Natural killer cell treated with Interleukin-12 subunit alpha and Interleukin-12 subunit beta and Interleukin-15 and Interleukin-18, amount 100 ng/mL, for 72 hours (primary cell): ENCODE measurements around the gene FBXO38. TPM values are rescaled to one million over a fixed set of nuclear protein-coding genes. Genes with fewer than 3 reads are reported as not detected.

Experiments used
- ATAC-seq, 2 donors: fragments of 150-1000 bp; cut with Tn5 transposase in 1 of 2; sonication (Bioruptor Pico), chemical (Tn5 transposase) in 1 of 2; 2 replicates each; pipeline ENCODE4 v1.10.0; 2021
- DNase-seq: peaks from one replicate; pipeline ENCODE4 v3.0.0; 2022; ENCODE audit warnings: low spot score
- H3K27ac Mint-ChIP-seq, 2 donors: 1 replicate in 1 of 2; 2 replicates in 1 of 2; pipeline ENCODE4 v1.8.0; 2022; ENCODE audit warnings: mixed read lengths in 2 of 2, mild to moderate bottlenecking in 1 of 2, moderate library complexity in 1 of 2
- H3K27me3 Mint-ChIP-seq, 2 donors: 1 replicate in 1 of 2; 2 replicates in 1 of 2; pipeline ENCODE4 v1.8.0; 2022; ENCODE audit warnings: mixed read lengths in 2 of 2
- H3K36me3 Mint-ChIP-seq: one replicate; pipeline ENCODE4 v1.8.0; 2022; ENCODE audit warnings: mixed read lengths
- H3K4me1 Mint-ChIP-seq, 2 donors: 1 replicate in 1 of 2; 2 replicates in 1 of 2; pipeline ENCODE4 v1.8.0; 2022; ENCODE audit warnings: low read depth in 2 of 2, mixed read lengths in 2 of 2, mild to moderate bottlenecking in 1 of 2
- H3K4me3 Mint-ChIP-seq: one replicate; pipeline ENCODE4 v1.8.0; 2022; ENCODE audit warnings: mixed read lengths
- H3K9me3 Mint-ChIP-seq: 2 replicates; pipeline ENCODE4 v1.8.0; 2022; ENCODE audit warnings: mixed read lengths
- total RNA-seq, 2 donors: library from RNA; stranded (reverse); gene quantifications; one replicate each; pipeline ENCODE4 v1.2.3, GENCODE V29; 2022

The FBXO38 gene
- total RNA-seq, 2 donors from 2014 or later: 58.2 to 65.7 TPM

DNA sequence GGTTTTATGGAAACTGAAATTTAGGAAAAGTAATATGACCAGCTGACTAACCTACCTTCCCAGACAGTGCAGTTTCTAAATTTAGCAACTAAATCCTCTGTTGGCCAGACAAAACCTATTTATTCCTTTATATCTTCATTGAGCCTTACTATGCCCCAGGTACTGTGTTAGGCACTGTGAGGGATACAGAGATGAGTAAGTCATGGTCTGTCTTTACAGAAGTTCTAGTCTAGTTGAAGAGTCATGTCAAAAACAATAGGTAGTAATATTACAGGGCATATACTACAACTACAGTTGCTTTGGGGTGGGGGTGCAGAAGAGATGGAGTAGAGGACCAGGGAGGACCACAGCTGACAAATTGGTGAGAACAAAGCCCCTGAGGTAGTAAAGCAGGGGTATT lies 42.8 kb downstream of the FBXO38 start:
- no peaks in the 10 kb centered on the region for H3K27me3 Mint-ChIP-seq
- peaks cover 60% of the 10 kb centered on the region for H3K36me3 Mint-ChIP-seq
- no peak overlapping the region for H3K27ac Mint-ChIP-seq
- DNase-seq (no peak), ATAC-seq (no peak)
- H3K9me3 Mint-ChIP-seq: no peaks in the 10 kb centered on the region
- H3K4me1 Mint-ChIP-seq: peaks cover 11 to 12% of the 10 kb centered on the region in 2 donors
- H3K4me3 Mint-ChIP-seq: no peak overlapping the region

DNA sequence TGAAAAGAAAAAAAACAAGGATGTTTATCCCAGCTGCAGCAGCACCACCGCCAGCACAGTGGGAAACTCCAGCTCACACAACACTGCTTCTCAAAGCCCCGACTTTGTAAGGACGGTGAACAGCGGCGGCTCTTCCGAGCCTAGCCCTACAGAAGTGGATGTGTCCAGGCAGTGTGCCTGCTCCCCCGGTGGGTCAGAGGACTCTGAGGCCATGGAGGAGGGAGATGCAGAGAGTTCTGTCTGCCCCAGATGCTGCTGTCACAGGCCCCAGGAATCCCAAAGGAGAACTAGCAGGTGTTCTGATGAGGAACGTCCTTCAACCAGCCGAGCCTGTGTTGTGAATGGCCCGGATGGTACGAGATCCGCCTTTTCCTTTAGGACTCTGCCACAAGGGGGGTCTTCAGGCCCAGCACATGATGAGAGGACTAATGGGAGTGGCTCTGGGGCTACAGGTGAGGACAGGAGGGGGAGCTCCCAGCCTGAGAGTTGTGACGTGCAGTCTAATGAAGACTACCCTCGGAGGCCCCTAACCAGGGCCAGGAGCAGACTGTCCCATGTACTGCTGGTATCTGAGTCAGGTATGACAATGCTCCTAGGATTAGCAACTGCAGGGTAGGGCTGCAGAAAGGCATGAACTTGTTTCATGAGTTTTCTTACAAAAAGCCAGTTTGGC lies 43.7 kb downstream of the FBXO38 start:
- ATAC-seq: no peak
- Mint-ChIP-seq H3K27ac (no peak overlapping the region), H3K4me1 (peaks cover 9 to 11% of the 10 kb centered on the region in 2 donors), H3K4me3 (no peak overlapping the region), H3K9me3 (no peaks in the 10 kb centered on the region), H3K36me3 (peaks cover 51% of the 10 kb centered on the region), H3K27me3 (no peaks in the 10 kb centered on the region)
- no peak for DNase-seq

GRCh38 chr5:148428848-148429247 lies 45.1 kb downstream of the FBXO38 start:
- H3K9me3 Mint-ChIP-seq: no peaks in the 10 kb centered on the region
- no peak overlapping the region for H3K4me3 Mint-ChIP-seq
- no peaks in the 10 kb centered on the region for H3K27me3 Mint-ChIP-seq
- H3K27ac Mint-ChIP-seq: no peak overlapping the region
- no peak for ATAC-seq
- peaks cover 6 to 11% of the 10 kb centered on the region in 2 donors for H3K4me1 Mint-ChIP-seq
- H3K36me3 Mint-ChIP-seq: peaks cover 55% of the 10 kb centered on the region
- no peak for DNase-seq

- Mint-ChIP-seq H3K27ac (no peak overlapping the region), H3K4me1 (peaks cover 3 to 11% of the 10 kb centered on the region in 2 donors), H3K4me3 (no peak overlapping the region), H3K9me3 (no peaks in the 10 kb centered on the region), H3K36me3 (peaks cover 22% of the 10 kb centered on the region), H3K27me3 (no peaks in the 10 kb centered on the region)
- ATAC-seq (no peak), DNase-seq (no peak)
Observed at GRCh38 chr5:148433826-148434225, 50.1 kb downstream of the FBXO38 start.

GRCh38 chr5:148436029-148436428 lies 52.3 kb downstream of the FBXO38 start:
- Mint-ChIP-seq H3K36me3 (peaks cover 19% of the 10 kb centered on the region), H3K9me3 (no peaks in the 10 kb centered on the region), H3K4me1 (peaks cover under 1 to 1% of the 10 kb centered on the region in 2 donors), H3K4me3 (no peak overlapping the region), H3K27ac (no peak overlapping the region), H3K27me3 (no peaks in the 10 kb centered on the region)
- ATAC-seq: no peak
- DNase-seq: no peak

GRCh38 chr5:148437249-148437648 lies 53.5 kb downstream of the FBXO38 start:
- Mint-ChIP-seq H3K27me3 (no peaks in the 10 kb centered on the region), H3K9me3 (no peaks in the 10 kb centered on the region), H3K4me3 (no peak overlapping the region), H3K4me1 (no peaks in the 10 kb centered on the region), H3K36me3 (peaks cover 19% of the 10 kb centered on the region), H3K27ac (peak overlapping the region in 1 of 2 donors; percentile 69)
- DNase-seq: no peak
- ATAC-seq: no peak

GRCh38 chr5:148438933-148439332 lies 55.2 kb downstream of the FBXO38 start:
- H3K4me1 Mint-ChIP-seq: no peaks in the 10 kb centered on the region
- H3K4me3 Mint-ChIP-seq: no peak overlapping the region
- H3K9me3 Mint-ChIP-seq: no peaks in the 10 kb centered on the region
- H3K36me3 Mint-ChIP-seq: peaks cover 5% of the 10 kb centered on the region
- H3K27me3 Mint-ChIP-seq: no peaks in the 10 kb centered on the region
- no peak overlapping the region for H3K27ac Mint-ChIP-seq
- DNase-seq: no peak
- no peak for ATAC-seq

DNA sequence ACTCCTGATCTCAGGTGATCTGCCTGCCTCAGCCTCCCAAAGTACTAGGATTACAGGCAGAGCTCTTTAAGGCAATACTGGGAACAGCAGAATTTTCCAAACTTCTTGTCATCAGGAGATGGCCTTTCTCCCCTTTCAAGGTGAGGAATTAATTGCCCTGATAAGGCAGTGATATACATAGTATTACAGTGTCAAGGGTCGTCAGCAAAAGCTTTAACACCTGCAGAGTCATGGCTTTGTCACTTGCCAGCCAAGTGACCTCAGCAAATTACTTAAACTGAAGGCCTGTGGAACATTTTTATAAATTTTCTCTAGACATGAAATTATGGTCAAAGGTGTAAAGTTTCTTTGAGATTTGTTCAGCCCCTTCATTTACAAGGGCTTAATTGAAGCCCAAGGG lies 59.5 kb downstream of the FBXO38 start:
- no peak overlapping the region for H3K4me3 Mint-ChIP-seq
- DNase-seq (no peak), ATAC-seq (no peak)
- H3K27ac Mint-ChIP-seq: no peak overlapping the region
- H3K4me1 Mint-ChIP-seq: no peaks in the 10 kb centered on the region
- no peaks in the 10 kb centered on the region for H3K9me3 Mint-ChIP-seq
- no peaks in the 10 kb centered on the region for H3K27me3 Mint-ChIP-seq
- peaks cover 5% of the 10 kb centered on the region for H3K36me3 Mint-ChIP-seq

DNA sequence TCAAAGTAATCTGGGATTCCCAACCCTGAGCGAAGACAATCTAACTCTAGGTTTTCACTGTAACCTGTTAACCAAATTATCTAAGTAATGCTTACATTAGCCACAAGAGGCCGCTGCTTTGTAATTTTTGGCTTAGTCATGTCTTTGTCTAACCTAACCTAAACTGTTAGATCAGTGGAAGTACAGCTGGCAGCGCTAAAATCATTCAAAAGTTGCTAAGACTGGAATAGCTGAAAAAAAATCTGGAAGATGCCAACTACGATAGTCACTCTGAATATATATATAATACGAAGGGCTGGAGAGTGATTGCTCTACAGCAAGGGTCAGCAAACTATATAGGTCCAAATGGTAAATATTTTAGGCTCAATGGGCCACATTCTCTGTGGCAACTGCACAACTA lies 60.2 kb downstream of the FBXO38 start:
- peak; percentile 61 for DNase-seq
- Mint-ChIP-seq H3K27me3 (no peaks in the 10 kb centered on the region), H3K4me3 (no peak overlapping the region), H3K9me3 (no peaks in the 10 kb centered on the region), H3K36me3 (peaks cover 5% of the 10 kb centered on the region), H3K4me1 (no peaks in the 10 kb centered on the region), H3K27ac (no peak overlapping the region)
- ATAC-seq: peak in 1 of 2 donors; percentile 65

- H3K36me3 Mint-ChIP-seq: no peaks in the 10 kb centered on the region
- H3K27me3 Mint-ChIP-seq: no peaks in the 10 kb centered on the region
Observed at GRCh38 chr5:148445578-148445977, 61.8 kb downstream of the FBXO38 start.

DNA sequence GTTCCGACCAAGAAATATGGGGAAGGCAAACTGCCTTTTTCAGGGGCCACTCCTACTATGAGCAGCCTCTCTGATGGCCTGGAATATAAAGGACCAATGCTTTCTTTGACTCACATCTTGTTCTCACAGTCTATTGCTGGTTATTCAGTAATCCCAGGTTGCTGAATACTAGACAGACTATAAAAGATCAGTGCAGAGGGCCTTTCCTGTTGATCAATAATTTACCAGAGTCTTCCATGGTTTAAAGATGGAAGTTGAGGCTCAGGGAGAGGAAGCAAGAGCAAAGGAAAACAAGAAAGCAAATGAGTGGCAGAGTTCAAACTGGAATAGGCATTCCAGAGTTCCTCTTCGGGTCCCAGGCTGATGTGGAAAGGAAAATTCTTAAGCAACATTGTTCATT lies 62.9 kb downstream of the FBXO38 start:
- ATAC-seq: no peak
- no peak overlapping the region for H3K27ac Mint-ChIP-seq

More at GRCh38 chr5:148445578-148445977, 61.8 kb downstream of the FBXO38 start:
- ATAC-seq: no peak
- H3K9me3 Mint-ChIP-seq: no peaks in the 10 kb centered on the region
- H3K4me1 Mint-ChIP-seq: no peaks in the 10 kb centered on the region
- H3K4me3 Mint-ChIP-seq: no peak overlapping the region
- DNase-seq: no peak
- no peak overlapping the region for H3K27ac Mint-ChIP-seq

GRCh38 chr5:148452499-148453193 lies 68.9 kb downstream of the FBXO38 start:
- H3K4me3 Mint-ChIP-seq: no peak overlapping the region
- H3K27ac Mint-ChIP-seq: no peak overlapping the region
- DNase-seq (no peak), ATAC-seq (no peak)
- H3K9me3 Mint-ChIP-seq: no peaks in the 10 kb centered on the region
- H3K4me1 Mint-ChIP-seq: no peaks in the 10 kb centered on the region
- no peaks in the 10 kb centered on the region for H3K36me3 Mint-ChIP-seq
- H3K27me3 Mint-ChIP-seq: peaks cover 0 to 2% of the 10 kb centered on the region in 2 donors

More for the DNA sequence above, 62.9 kb downstream of the FBXO38 start:
- DNase-seq: no peak
- Mint-ChIP-seq H3K27me3 (no peaks in the 10 kb centered on the region), H3K36me3 (no peaks in the 10 kb centered on the region), H3K4me1 (no peaks in the 10 kb centered on the region), H3K4me3 (no peak overlapping the region), H3K9me3 (no peaks in the 10 kb centered on the region)

DNA sequence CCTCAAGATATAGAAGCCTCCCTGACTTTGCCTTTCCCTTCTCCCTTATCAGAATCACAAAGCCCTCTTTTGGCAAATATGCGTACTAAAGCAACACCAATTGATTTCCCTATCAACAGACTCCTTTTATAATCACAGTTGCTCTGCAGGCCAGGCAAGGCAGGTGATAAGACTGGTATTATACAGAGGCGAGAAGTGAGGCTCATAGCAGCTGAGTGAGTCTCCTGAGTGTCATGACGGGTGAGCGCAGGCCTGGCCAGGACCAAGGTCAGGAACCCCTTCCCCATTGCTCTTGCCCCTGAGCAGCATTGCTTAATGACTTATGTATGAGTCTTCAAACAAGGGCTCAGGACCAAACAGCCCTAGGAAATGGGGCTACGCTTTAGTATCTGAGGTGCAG lies 70.8 kb downstream of the FBXO38 start:
- H3K27me3 Mint-ChIP-seq: peaks cover 11 to 14% of the 10 kb centered on the region in 2 donors
- H3K27ac Mint-ChIP-seq: no peak overlapping the region
- no peaks in the 10 kb centered on the region for H3K9me3 Mint-ChIP-seq
- H3K36me3 Mint-ChIP-seq: no peaks in the 10 kb centered on the region
- H3K4me1 Mint-ChIP-seq: no peaks in the 10 kb centered on the region
- H3K4me3 Mint-ChIP-seq: no peak overlapping the region
- ATAC-seq: no peak
- no peak for DNase-seq

DNA sequence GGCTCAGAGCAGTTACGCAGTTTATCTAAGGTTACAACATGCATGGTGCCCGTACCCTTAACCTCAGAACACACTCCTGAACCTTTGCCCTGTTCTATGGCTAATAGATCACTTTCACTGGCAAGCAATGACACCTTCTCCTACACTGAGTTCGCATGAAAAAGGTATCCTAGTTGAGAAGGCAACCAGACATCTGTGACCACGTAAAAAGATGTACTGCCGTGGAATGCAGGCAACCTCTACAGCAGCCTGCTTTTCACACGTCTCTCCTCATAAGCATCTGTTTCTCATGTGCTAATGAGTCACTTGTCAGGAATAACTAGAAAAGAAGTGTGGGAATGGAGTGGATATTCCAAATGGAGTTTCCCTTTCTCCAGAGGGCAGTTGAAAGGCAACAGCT lies 71.4 kb downstream of the FBXO38 start:
- Mint-ChIP-seq H3K4me1 (no peaks in the 10 kb centered on the region), H3K36me3 (no peaks in the 10 kb centered on the region), H3K27me3 (peaks cover 16 to 20% of the 10 kb centered on the region in 2 donors), H3K27ac (no peak overlapping the region), H3K9me3 (no peaks in the 10 kb centered on the region), H3K4me3 (no peak overlapping the region)
- DNase-seq (no peak), ATAC-seq (no peak)
